H1 (cell line): ENCODE data around the gene C11orf98. TPM values are rescaled to one million over a fixed set of nuclear protein-coding genes. Genes with fewer than 3 reads are reported as not detected.

Experiments
- CTCF ChIA-PET: fragments of 300-600 bp; sonication (Branson Sonifier 250); formaldehyde crosslinking; loops from one replicate; lab custom pipeline; 2021; ENCODE audit not compliant: partially characterized antibody; lab: Charles Lee
- POLR2A ChIA-PET: fragments of 300-600 bp; sonication (Branson Sonifier 250); formaldehyde crosslinking; loops from one replicate; lab custom pipeline; 2021; ENCODE audit warnings: inconsistent platforms; ENCODE audit not compliant: partially characterized antibody; lab: Charles Lee
- DNase-seq, 2 experiments: peaks; one replicate each; pipeline versions ENCODE4 v3.0.0 to v3.0.0-alpha.2; 2010 to 2022; ENCODE audit warnings: low spot score in 2 of 2, low read depth in 1 of 2, mixed read lengths in 1 of 2
- FAIRE-seq: peaks from 2 replicates; lab custom pipeline; 2011; peaks lifted over from hg19 to GRCh38; lab: Jason Lieb, UNC
- H2AFZ ChIP-seq: 2 replicates; pipeline ENCODE4 v1.8.1; 2012; ENCODE audit warnings: low read length, inconsistent platforms
- H2AK5ac ChIP-seq: 2 replicates; pipeline ENCODE4 v1.6.1; 2013; ENCODE audit warnings: low read depth, low read length
- H2BK120ac ChIP-seq: replicated peaks from 2 replicates; pipeline ENCODE3; 2013; ENCODE audit warnings: low read depth, low read length, inconsistent platforms
- H2BK12ac ChIP-seq: 2 replicates; pipeline ENCODE4 v1.6.1; 2013; ENCODE audit warnings: low read depth, low read length
- H2BK15ac ChIP-seq: 2 replicates; pipeline ENCODE4 v1.6.1; 2013; ENCODE audit warnings: low read length
- H2BK20ac ChIP-seq: 2 replicates; pipeline ENCODE4 v1.6.1; 2013; ENCODE audit warnings: low read length
- H2BK5ac ChIP-seq: 2 replicates; pipeline ENCODE4 v1.6.1; 2013; ENCODE audit warnings: low read depth, low read length
- H3K14ac ChIP-seq: 2 replicates; pipeline ENCODE4 v1.6.1; 2013; ENCODE audit warnings: inconsistent platforms; ENCODE audit not compliant: insufficient read length
- H3K18ac ChIP-seq: 2 replicates; pipeline ENCODE4 v1.6.1; 2013; ENCODE audit warnings: low read length; ENCODE audit errors: extremely low read depth
- H3K23ac ChIP-seq: 2 replicates; pipeline ENCODE4 v1.6.1; 2013; ENCODE audit warnings: inconsistent platforms; ENCODE audit not compliant: insufficient read length
- H3K23me2 ChIP-seq: 2 replicates; pipeline ENCODE4 v1.6.1; 2013; ENCODE audit warnings: low read depth, low read length
- H3K27ac ChIP-seq: 2 replicates; pipeline ENCODE4 v1.6.1; 2011; ENCODE audit warnings: low read depth, low read length, inconsistent platforms
- H3K27me3 ChIP-seq, 4 experiments: replicated peaks in 1 of 4; 1 replicate in 1 of 4; 2 replicates in 3 of 4; pipeline versions ENCODE4 v1.6.1 to v1.8.1; 2011 to 2013; ENCODE audit warnings: low read length in 3 of 4, mild to moderate bottlenecking in 3 of 4, inconsistent platforms in 2 of 4, mixed read lengths in 2 of 4, moderate library complexity in 1 of 4; ENCODE audit not compliant: control insufficient read depth in 3 of 4, insufficient read depth in 3 of 4; ENCODE audit errors: extremely low read depth in 1 of 4
- H3K36me3 ChIP-seq, 4 experiments: 2 replicates each; pipeline versions ENCODE4 v1.6.1 to v1.8.1; 2011 to 2013; ENCODE audit warnings: mild to moderate bottlenecking in 4 of 4, low read length in 3 of 4, moderate library complexity in 2 of 4, control low read depth in 1 of 4, inconsistent platforms in 1 of 4; ENCODE audit not compliant: insufficient read depth in 4 of 4, control insufficient read depth in 2 of 4
- H3K4ac ChIP-seq: replicated peaks from 2 replicates; pipeline ENCODE3; 2013; ENCODE audit warnings: low read length, low read depth, mixed read lengths, inconsistent platforms; ENCODE audit not compliant: insufficient read length
- H3K4me1 ChIP-seq, 4 experiments: replicated peaks in 1 of 4; 1 replicate in 1 of 4; 2 replicates in 3 of 4; pipeline versions ENCODE4 v1.6.1 to v1.8.1; 2011 to 2013; ENCODE audit warnings: low read length in 3 of 4, inconsistent platforms in 2 of 4, mixed read lengths in 1 of 4; ENCODE audit not compliant: insufficient read depth in 4 of 4, control insufficient read depth in 3 of 4
- H3K4me2 ChIP-seq, 2 experiments: 2 replicates each; pipeline versions ENCODE4 v1.6.1 to v1.8.1; 2011 to 2013; ENCODE audit warnings: low read depth in 2 of 2, low read length in 2 of 2, control low read depth in 1 of 2, inconsistent platforms in 1 of 2, mild to moderate bottlenecking in 1 of 2; ENCODE audit not compliant: insufficient read depth in 1 of 2
- H3K4me3 ChIP-seq, 4 experiments: fragments of 200-600, 300-600 bp in 1 of 4; sonication (generic), shearing (Covaris generic), sonication (Bioruptor Twin) in 1 of 4; 2 replicates each; pipeline versions ENCODE4 v1.5.1 to v1.8.1; 2011 to 2016; ENCODE audit warnings: low read length in 4 of 4, low read depth in 3 of 4, control low read depth in 2 of 4, inconsistent platforms in 2 of 4, mild to moderate bottlenecking in 2 of 4, mixed read lengths in 1 of 4, moderate library complexity in 1 of 4; ENCODE audit not compliant: insufficient read depth in 2 of 4; ENCODE audit errors: extremely low read depth in 1 of 4
- H3K56ac ChIP-seq: replicated peaks from 2 replicates; pipeline ENCODE3; 2013; ENCODE audit warnings: low read depth, mild to moderate bottlenecking, mixed read lengths, low read length, inconsistent platforms; ENCODE audit not compliant: insufficient read length
- H3K79me1 ChIP-seq: 2 replicates; pipeline ENCODE4 v1.6.1; 2013; ENCODE audit warnings: low read depth, low read length, control low read depth
- H3K79me2 ChIP-seq, 2 experiments: 2 replicates each; pipeline versions ENCODE4 v1.6.1 to v1.8.1; 2012 to 2013; ENCODE audit warnings: low read length in 2 of 2, mild to moderate bottlenecking in 2 of 2, inconsistent platforms in 1 of 2; ENCODE audit not compliant: insufficient read depth in 2 of 2, control insufficient read depth in 1 of 2
- H3K9ac ChIP-seq, 4 experiments: replicated peaks in 1 of 4; 1 replicate in 1 of 4; 2 replicates in 3 of 4; pipeline versions ENCODE4 v1.6.1 to v1.8.1; 2011 to 2013; ENCODE audit warnings: low read depth in 3 of 4, low read length in 3 of 4, control low read depth in 2 of 4, mild to moderate bottlenecking in 2 of 4, moderate library complexity in 2 of 4, inconsistent platforms in 1 of 4; ENCODE audit errors: extremely low read depth in 1 of 4
- H3K9me3 ChIP-seq, 2 experiments: 2 replicates each; pipeline versions ENCODE4 v1.6.1 to v1.8.1; 2012 to 2013; ENCODE audit warnings: mild to moderate bottlenecking in 2 of 2, moderate library complexity in 2 of 2, control low read depth in 1 of 2, inconsistent platforms in 1 of 2, low read depth in 1 of 2, low read length in 1 of 2, mixed read lengths in 1 of 2; ENCODE audit not compliant: insufficient read depth in 2 of 2
- H4K20me1 ChIP-seq, 2 experiments: replicated peaks in 1 of 2; 2 replicates each; pipeline versions ENCODE3 to v1.8.1; 2011 to 2013; ENCODE audit warnings: inconsistent platforms in 2 of 2, low read length in 2 of 2, mild to moderate bottlenecking in 1 of 2; ENCODE audit not compliant: insufficient read depth in 2 of 2, control insufficient read depth in 1 of 2
- H4K5ac ChIP-seq: 2 replicates; pipeline ENCODE4 v1.6.1; 2013; ENCODE audit warnings: low read length, low read depth, mixed read lengths, inconsistent platforms; ENCODE audit not compliant: insufficient read length
- H4K8ac ChIP-seq: 2 replicates; pipeline ENCODE4 v1.8.0; 2013; ENCODE audit warnings: mild to moderate bottlenecking, moderate library complexity, low read length, inconsistent platforms; ENCODE audit not compliant: insufficient read depth; ENCODE audit errors: extremely low read depth
- H4K91ac ChIP-seq: replicated peaks from 2 replicates; pipeline ENCODE3; 2013; ENCODE audit warnings: low read length, mixed read lengths, inconsistent platforms; ENCODE audit not compliant: insufficient read length
- CBX8 ChIP-seq: fragments of 300-800, 300-1000 bp; sonication (generic); IDR thresholded peaks from 2 replicates; pipeline ENCODE4 v1.7.1; 2016; ENCODE audit warnings: low read depth, low read length, borderline replicate concordance
- EZH2 ChIP-seq: fragments of 200-600 bp; sonication (generic); IDR thresholded peaks from 2 replicates; pipeline ENCODE4 v1.7.1; 2012; ENCODE audit warnings: low read depth, mild to moderate bottlenecking, moderate library complexity, low read length, inconsistent platforms; ENCODE audit not compliant: severe bottlenecking
- TAF1 ChIP-seq: IDR thresholded peaks from 2 replicates; pipeline ENCODE4 v1.6.1; 2011; ENCODE audit warnings: mild to moderate bottlenecking, low read depth, low read length
- WGBS, 2 experiments: shearing (Covaris generic) in 1 of 2; methylation state at CpG; one replicate each; pipeline versions ENCODE4 v1.1.6 to v1.1.7; 2013 to 2015; ENCODE audit warnings: low lambda C conversion rate in 2 of 2, mixed read lengths in 2 of 2, inconsistent platforms in 1 of 2, low coverage in 1 of 2, missing lambda C conversion rate in 1 of 2; ENCODE audit not compliant: insufficient replicate concordance in 2 of 2, insufficient coverage in 1 of 2, insufficient read length in 1 of 2; ENCODE audit errors: extremely low coverage in 1 of 2, missing lambda C conversion rate in 1 of 2; 5-methylcytosine and 5-hydroxymethylcytosine counted together
- polyA plus RNA-seq, 7 experiments: library from polyadenylated mRNA; depleted of rRNA in 3 of 7; stranded (reverse) in 5 of 7; unstranded in 2 of 7; fragments of >200 nt in 5 of 7; fragments of 200-250 nt in 2 of 7; gene quantifications; 1 replicate in 5 of 7; 2 replicates in 1 of 7; 4 replicates in 1 of 7; pipeline versions ENCODE4 v1.2.1 to v1.2.3, GENCODE V29; 2011 to 2013; ENCODE audit warnings: missing spikeins in 2 of 7, mixed read lengths in 2 of 7
- total RNA-seq: library from RNA; stranded (reverse); fragmentation: NEBNext Ultra II Directional; extraction: Animal tissue kit (Norgen Biotek cat#: 25700); gene quantifications from 2 replicates; pipeline ENCODE4 v1.2.1, GENCODE V29; 2021

Gene C11orf98
- total and polyA plus RNA-seq, 2 of the 8 experiments (the other 6 are each of a cell fraction or from before 2014, with no cell fraction given) = 68.0 to 171 TPM

- H3K23me2 ChIP-seq = peaks cover 14% of the 10 kb centered on the region
- H2BK20ac ChIP-seq = no peak overlapping the region
- peaks cover 0 to 11% (median 5%) of the 10 kb centered on the region in 4 experiments; a peak in 5 of 7 replicates for H3K4me1 ChIP-seq
- 88% methylated on average over 11 of the region's 11 CpGs; no CpG with 5 or more reads in 1 of the 2 experiments for WGBS, 2 experiments
- FAIRE-seq = no peak
- H2AK5ac ChIP-seq = no peak overlapping the region
- H4K5ac ChIP-seq = no peak overlapping the region
- POLR2A ChIA-PET = interaction anchor here (0.7 to 61.4 kb wide), 5 partner anchors 9 to 110 kb away, joined by 3 to 2041 read pairs (median 3); partner anchors contain the start of genes C11orf98, CSKMT, GANAB and INTS5
- DNase-seq = no peak
- H4K20me1 ChIP-seq = no peaks in the 10 kb centered on the region
- no peaks in the 10 kb centered on the region for H3K27me3 ChIP-seq
- no peak overlapping the region for H3K9ac ChIP-seq
- H4K91ac ChIP-seq = no peak overlapping the region
- H3K18ac ChIP-seq = no peak overlapping the region
- no peak overlapping the region for H2BK15ac ChIP-seq
- no peaks in the 10 kb centered on the region for H3K9me3 ChIP-seq
- H3K23ac ChIP-seq = no peak overlapping the region
- H3K36me3 ChIP-seq = peaks cover 0 to 11% (median 6%) of the 10 kb centered on the region in 4 experiments; a peak in 5 of 8 replicates
- H2AFZ ChIP-seq = no peak overlapping the region
- no peak for TF ChIP-seq CBX8
- TF ChIP-seq EZH2 = no peak
- no peak for TF ChIP-seq TAF1
- CTCF ChIA-PET = interaction anchor here (1.0 to 6.1 kb wide), 5 partner anchors 12 to 77 kb away, joined by 3 to 35 read pairs (median 4); partner anchors contain the start of gene LRRN4CL
- H3K79me2 ChIP-seq = peaks cover 0 to 7% of the 10 kb centered on the region in 2 experiments; a peak in 1 of 4 replicates
- H3K4me3 ChIP-seq = no peak overlapping the region
- H2BK5ac ChIP-seq = no peak overlapping the region
- H3K27ac ChIP-seq = no peak overlapping the region
- H3K79me1 ChIP-seq = no peaks in the 10 kb centered on the region; the same call in 1 of the 2 replicates
- H4K8ac ChIP-seq = no peak overlapping the region; the same call in 1 of the 2 replicates
- no peak overlapping the region for H3K4me2 ChIP-seq
- H3K56ac ChIP-seq = no peak overlapping the region
- H2BK120ac ChIP-seq = no peak overlapping the region
- no peak overlapping the region for H3K14ac ChIP-seq
- H3K4ac ChIP-seq = no peak overlapping the region
- no peak overlapping the region for H2BK12ac ChIP-seq
Observed at GRCh38 chr11:62702246-62702645, 37.2 kb upstream of the C11orf98 start.
